ENCODE data around the gene FAM32A.

The FAM32A gene

GRCh38 chr19:16232127-16232526, 46.9 kb downstream of the FAM32A start:
- Mint-ChIP-seq H3K4me1 (no peaks in the 10 kb centered on the region), H3K9me3 (no peaks in the 10 kb centered on the region), H3K36me3 (ENCODE audit: low read depth) (peaks cover 42% of the 10 kb centered on the region), H3K27me3 (ENCODE audit: low read depth) (no peaks in the 10 kb centered on the region), H3K4me3 (no peak overlapping the region), H3K27ac (no peak overlapping the region)
- TF ChIP-seq CTCF (IDR thresholded peaks at IDR 0.05; ENCODE audit: unreplicated experiment in 3 of 3): no peak

GRCh38 chr19:16232568-16232967, 47.4 kb downstream of the FAM32A start:
- H3K4me1 Mint-ChIP-seq: no peaks in the 10 kb centered on the region
- H3K27me3 Mint-ChIP-seq (ENCODE audit: low read depth): no peaks in the 10 kb centered on the region
- no peak overlapping the region for H3K27ac Mint-ChIP-seq
- peaks cover 42% of the 10 kb centered on the region for H3K36me3 Mint-ChIP-seq (ENCODE audit: low read depth)
- TF ChIP-seq CTCF (IDR thresholded peaks at IDR 0.05; ENCODE audit: unreplicated experiment in 3 of 3): no peak
- no peak overlapping the region for H3K4me3 Mint-ChIP-seq
- no peaks in the 10 kb centered on the region for H3K9me3 Mint-ChIP-seq

GRCh38 chr19:16233081-16233776, 48.0 kb downstream of the FAM32A start:
- Mint-ChIP-seq H3K9me3 (no peaks in the 10 kb centered on the region), H3K27ac (no peak overlapping the region)

GRCh38 chr19:16233836-16234551, 48.8 kb downstream of the FAM32A start:
- Mint-ChIP-seq H3K27me3 (ENCODE audit: low read depth) (no peaks in the 10 kb centered on the region), H3K4me1 (no peaks in the 10 kb centered on the region), H3K36me3 (ENCODE audit: low read depth) (peaks cover 42% of the 10 kb centered on the region), H3K27ac (no peak overlapping the region), H3K4me3 (no peak overlapping the region), H3K9me3 (no peaks in the 10 kb centered on the region)
- TF ChIP-seq CTCF (IDR thresholded peaks at IDR 0.05; ENCODE audit: unreplicated experiment in 3 of 3): no peak

More at GRCh38 chr19:16233081-16233776, 48.0 kb downstream of the FAM32A start:
- H3K4me1 Mint-ChIP-seq: no peaks in the 10 kb centered on the region
- no peaks in the 10 kb centered on the region for H3K27me3 Mint-ChIP-seq (ENCODE audit: low read depth)
- no peak for TF ChIP-seq CTCF (IDR thresholded peaks at IDR 0.05; ENCODE audit: unreplicated experiment in 3 of 3)
- no peak overlapping the region for H3K4me3 Mint-ChIP-seq
- H3K36me3 Mint-ChIP-seq (ENCODE audit: low read depth): peaks cover 42% of the 10 kb centered on the region

- Mint-ChIP-seq H3K27me3 (ENCODE audit: low read depth) (no peaks in the 10 kb centered on the region), H3K9me3 (no peaks in the 10 kb centered on the region), H3K36me3 (ENCODE audit: low read depth) (peaks cover 37% of the 10 kb centered on the region), H3K27ac (no peak overlapping the region), H3K4me1 (no peaks in the 10 kb centered on the region), H3K4me3 (no peak overlapping the region)
- TF ChIP-seq CTCF (IDR thresholded peaks at IDR 0.05; ENCODE audit: unreplicated experiment in 3 of 3): no peak
Observed at GRCh38 chr19:16234552-16235445, 49.6 kb downstream of the FAM32A start.
